Left renal pelvis (tissue), 4 donors: ENCODE measurements around the gene ADGRB2. TPM values are rescaled to one million over a fixed set of nuclear protein-coding genes. Genes with fewer than 3 reads are reported as not detected.
A peak's percentile ranks its signal among the peaks of the same experiment; 100 is the strongest.
"Not testable (repeated sequence)": the region's sequence is repeated elsewhere in the genome, so short reads cannot be mapped to it uniquely, and the experiment has no call there.

Experiments used
- DNase-seq, 4 donors: peaks; one replicate each; pipeline ENCODE4 v3.0.0-alpha.2; 2013; ENCODE audit warnings: low read depth in 4 of 4, low spot score in 3 of 4
- polyA plus RNA-seq, 4 donors: library from polyadenylated mRNA; unstranded; fragments of 120-200 nt; gene quantifications; one replicate each; pipeline ENCODE4 v1.2.1, GENCODE V29; 2013; ENCODE audit not compliant: insufficient read length in 4 of 4

The ADGRB2 gene
- polyA plus RNA-seq, 4 donors, result 12.0 to 26.6 (median 15.8) TPM

GRCh38 chr1:31730336-31731048 is 33.6 kb downstream of the ADGRB2 start:
- no peak for DNase-seq

GRCh38 chr1:31727849-31728248 is 36.3 kb downstream of the ADGRB2 start:
- no peak for DNase-seq

- DNase-seq, result no peak
These were observed 36.9 kb downstream of the ADGRB2 start for GRCh38 chr1:31727195-31727594.

GRCh38 chr1:31726715-31727114 is 37.4 kb downstream of the ADGRB2 start:
- DNase-seq, result no peak

- no peak for DNase-seq
These were observed 38.2 kb downstream of the ADGRB2 start for GRCh38 chr1:31725777-31726535.

- DNase-seq, result no peak
These were observed 39.0 kb downstream of the ADGRB2 start for GRCh38 chr1:31725134-31725533.

GRCh38 chr1:31723828-31724359 is 40.2 kb downstream of the ADGRB2 start:
- peak in 1 of 4 donors; percentile 78 for DNase-seq

- DNase-seq, result no peak
These were observed 45.7 kb downstream of the ADGRB2 start for GRCh38 chr1:31718327-31718897.

GRCh38 chr1:31717341-31717740 is 46.8 kb downstream of the ADGRB2 start:
- DNase-seq, result no peak

- no peak for DNase-seq
These were observed 48.3 kb downstream of the ADGRB2 start for GRCh38 chr1:31715873-31716220.

- DNase-seq, result peak in 3 of 4 donors; percentile 77 to 85 (median 81)
These were observed 48.9 kb downstream of the ADGRB2 start for GRCh38 chr1:31715087-31715872.

- no peak for DNase-seq
These were observed 49.6 kb downstream of the ADGRB2 start for GRCh38 chr1:31714442-31715086.

- no peak for DNase-seq
These were observed 51.5 kb downstream of the ADGRB2 start for GRCh38 chr1:31712630-31713029.

GRCh38 chr1:31712068-31712467 is 52.1 kb downstream of the ADGRB2 start:
- no peak for DNase-seq

- no peak for DNase-seq
These were observed 55.8 kb downstream of the ADGRB2 start for GRCh38 chr1:31708324-31708723.

GRCh38 chr1:31707711-31708110 is 56.4 kb downstream of the ADGRB2 start:
- DNase-seq, result no peak

GRCh38 chr1:31707059-31707600 is 57.0 kb downstream of the ADGRB2 start:
- not testable (repeated sequence) for DNase-seq

- no peak for DNase-seq
These were observed 57.6 kb downstream of the ADGRB2 start for GRCh38 chr1:31706384-31707058.

GRCh38 chr1:31705080-31705866 is 58.9 kb downstream of the ADGRB2 start:
- no peak for DNase-seq
